Neuronal stem cell (in vitro differentiated cells): Measurements from ENCODE around the gene FMN2.
"Not testable (repeated sequence)": the region's sequence is repeated elsewhere in the genome, so short reads cannot be mapped to it uniquely, and the experiment has no call there.

Experiments used
- DNase-seq: peaks from one replicate; pipeline ENCODE4 v3.0.0-alpha.2; 2013; ENCODE audit warnings: low spot score
- H2AFZ ChIP-seq: one replicate; pipeline ENCODE4 v1.6.1; 2013; ENCODE audit warnings: mild to moderate bottlenecking, low read length, inconsistent platforms
- H2AK5ac ChIP-seq: 2 replicates; pipeline ENCODE4 v1.6.1; 2013; ENCODE audit warnings: low read depth, mild to moderate bottlenecking, inconsistent platforms, low read length, moderate library complexity, mixed read lengths
- H2BK120ac ChIP-seq: 2 replicates; pipeline ENCODE4 v1.6.1; 2013; ENCODE audit warnings: low read depth, mild to moderate bottlenecking, inconsistent platforms, low read length, moderate library complexity, mixed read lengths
- H2BK12ac ChIP-seq: one replicate; pipeline ENCODE4 v1.6.1; 2013; ENCODE audit warnings: low read length, inconsistent platforms
- H2BK15ac ChIP-seq: 2 replicates; pipeline ENCODE4 v1.6.1; 2013; ENCODE audit warnings: mild to moderate bottlenecking, low read length, inconsistent platforms, mixed read lengths
- H2BK5ac ChIP-seq: one replicate; pipeline ENCODE4 v1.6.1; 2013; ENCODE audit warnings: inconsistent platforms, mild to moderate bottlenecking, low read length, moderate library complexity
- H3K14ac ChIP-seq: one replicate; pipeline ENCODE4 v1.6.1; 2013; ENCODE audit warnings: low read length, inconsistent platforms
- H3K18ac ChIP-seq: 2 replicates; pipeline ENCODE4 v1.6.1; 2013; ENCODE audit warnings: low read length, inconsistent platforms
- H3K23ac ChIP-seq: 2 replicates; pipeline ENCODE4 v1.6.1; 2013; ENCODE audit warnings: low read depth, mild to moderate bottlenecking, mixed read lengths, low read length, inconsistent platforms; ENCODE audit not compliant: poor library complexity
- H3K27ac ChIP-seq: replicated peaks from 3 replicates; pipeline ENCODE4 v1.5.1; 2013; ENCODE audit warnings: low read length, inconsistent platforms
- H3K27me3 ChIP-seq, 3 experiments: 2 replicates each; pipeline ENCODE4 v1.6.1; 2013; ENCODE audit warnings: low read length in 3 of 3, mild to moderate bottlenecking in 2 of 3, inconsistent platforms in 1 of 3, low read depth in 1 of 3, mixed read lengths in 1 of 3, moderate library complexity in 1 of 3; ENCODE audit not compliant: control insufficient read depth in 3 of 3, insufficient read depth in 3 of 3
- H3K36me3 ChIP-seq, 2 donors: replicated peaks in 1 of 2; 2 replicates each; pipeline ENCODE4 v1.6.1; 2013; ENCODE audit warnings: low read length in 2 of 2; ENCODE audit not compliant: control insufficient read depth in 2 of 2, insufficient read depth in 2 of 2
- H3K4ac ChIP-seq: 2 replicates; pipeline ENCODE4 v1.6.1; 2013; ENCODE audit warnings: inconsistent platforms, mild to moderate bottlenecking, low read length, moderate library complexity
- H3K4me1 ChIP-seq, 2 donors: 1 replicate in 1 of 2; 2 replicates in 1 of 2; pipeline ENCODE4 v1.6.1; 2013; ENCODE audit warnings: low read length in 2 of 2, low read depth in 1 of 2; ENCODE audit not compliant: control insufficient read depth in 2 of 2, insufficient read depth in 1 of 2
- H3K4me2 ChIP-seq: one replicate; pipeline ENCODE4 v1.6.1; 2013; ENCODE audit warnings: mild to moderate bottlenecking, low read length, inconsistent platforms; ENCODE audit not compliant: insufficient read depth, poor library complexity, severe bottlenecking
- H3K4me3 ChIP-seq, 2 donors: 2 replicates each; pipeline ENCODE4 v1.5.1; 2013; ENCODE audit warnings: low read length in 2 of 2, mild to moderate bottlenecking in 2 of 2, inconsistent platforms in 1 of 2, moderate library complexity in 1 of 2
- H3K79me1 ChIP-seq: one replicate; pipeline ENCODE4 v1.6.1; 2013; ENCODE audit warnings: low read depth, mild to moderate bottlenecking, inconsistent platforms, low read length, moderate library complexity
- H3K9ac ChIP-seq: one replicate; pipeline ENCODE4 v1.6.1; 2013; ENCODE audit warnings: mild to moderate bottlenecking, low read depth, low read length, inconsistent platforms; ENCODE audit not compliant: poor library complexity
- H3K9me3 ChIP-seq, 2 donors: replicated peaks in 1 of 2; 2 replicates each; pipeline versions ENCODE3 to v1.6.1; 2013; ENCODE audit warnings: low read length in 2 of 2, mild to moderate bottlenecking in 2 of 2, inconsistent platforms in 1 of 2, low read depth in 1 of 2, mixed read lengths in 1 of 2, moderate library complexity in 1 of 2; ENCODE audit not compliant: control insufficient read depth in 2 of 2, insufficient read depth in 1 of 2
- H4K8ac ChIP-seq: one replicate; pipeline ENCODE4 v1.6.1; 2013; ENCODE audit warnings: low read depth, mild to moderate bottlenecking, inconsistent platforms, low read length, moderate library complexity
- H4K91ac ChIP-seq: one replicate; pipeline ENCODE4 v1.6.1; 2013; ENCODE audit warnings: low read length, low read depth, mild to moderate bottlenecking, inconsistent platforms; ENCODE audit not compliant: poor library complexity
- WGBS, 2 donors: extraction: QIAGEN DNeasy Blood & Tissue Kit; methylation state at CpG; one replicate each; pipeline ENCODE4 v1.1.7; 2013; ENCODE audit warnings: missing lambda C conversion rate in 2 of 2, mixed read lengths in 1 of 2; ENCODE audit not compliant: insufficient read length in 2 of 2, insufficient replicate concordance in 1 of 2; ENCODE audit errors: extremely low coverage in 2 of 2; 5-methylcytosine and 5-hydroxymethylcytosine counted together

Gene FMN2

GRCh38 chr1:240271081-240271480 is 179.4 kb downstream of the FMN2 start:
- DNase-seq = no peak
- Histone ChIP-seq H3K4me3 (no peak overlapping the region), H2BK120ac (no peak overlapping the region), H3K4me2 (no peak overlapping the region), H4K91ac (no peak overlapping the region), H3K27me3 (no peaks in the 10 kb centered on the region), H3K27ac (no peak overlapping the region), H3K18ac (no peak overlapping the region), H3K9me3 (peaks cover 0 to 13% of the 10 kb centered on the region in 2 donors), H3K23ac (no peak overlapping the region), H2AK5ac (no peak overlapping the region), H3K4me1 (no peaks in the 10 kb centered on the region), H3K14ac (no peak overlapping the region), H3K79me1 (no peaks in the 10 kb centered on the region), H2AFZ (no peak overlapping the region), H2BK12ac (no peak overlapping the region), H3K9ac (no peak overlapping the region), H2BK15ac (no peak overlapping the region), H2BK5ac (no peak overlapping the region), H4K8ac (no peak overlapping the region), H3K4ac (no peak overlapping the region), H3K36me3 (peaks cover 0 to 3% of the 10 kb centered on the region in 2 donors)
- no CpG with 5 or more reads among the region's 2 CpGs for WGBS, 2 donors

GRCh38 chr1:240274569-240274968 is 182.9 kb downstream of the FMN2 start:
- WGBS, 2 donors = no CpG with 5 or more reads among the region's 5 CpGs
- no peaks in the 10 kb centered on the region for H3K36me3 ChIP-seq
- no peak overlapping the region for H3K4ac ChIP-seq
- H4K91ac ChIP-seq = no peak overlapping the region
- H3K79me1 ChIP-seq = no peaks in the 10 kb centered on the region
- H3K4me2 ChIP-seq = no peak overlapping the region
- no peak overlapping the region for H3K14ac ChIP-seq
- no peak overlapping the region for H3K27ac ChIP-seq
- H3K18ac ChIP-seq = no peak overlapping the region
- H2BK15ac ChIP-seq = no peak overlapping the region
- H3K23ac ChIP-seq = no peak overlapping the region
- no peak overlapping the region for H2BK5ac ChIP-seq
- no peaks in the 10 kb centered on the region for H3K27me3 ChIP-seq
- no peak overlapping the region for H2BK120ac ChIP-seq
- DNase-seq = no peak
- H2BK12ac ChIP-seq = no peak overlapping the region
- no peak overlapping the region for H3K9ac ChIP-seq
- H2AFZ ChIP-seq = no peak overlapping the region
- H4K8ac ChIP-seq = no peak overlapping the region
- H2AK5ac ChIP-seq = no peak overlapping the region
- H3K4me3 ChIP-seq = no peak overlapping the region
- peaks cover 0 to 5% of the 10 kb centered on the region in 2 donors for H3K9me3 ChIP-seq
- H3K4me1 ChIP-seq = no peaks in the 10 kb centered on the region

GRCh38 chr1:240275219-240275618 is 183.5 kb downstream of the FMN2 start:
- H4K8ac ChIP-seq, H3K4ac ChIP-seq, H4K91ac ChIP-seq, H3K36me3 ChIP-seq, H3K4me2 ChIP-seq, H2BK120ac ChIP-seq, H2AFZ ChIP-seq, H3K79me1 ChIP-seq, H3K18ac ChIP-seq, H2AK5ac ChIP-seq, H3K4me3 ChIP-seq, DNase-seq, H3K9me3 ChIP-seq, H2BK12ac ChIP-seq, H3K23ac ChIP-seq, H3K27ac ChIP-seq, H3K14ac ChIP-seq, H3K27me3 ChIP-seq, H2BK15ac ChIP-seq, H2BK5ac ChIP-seq, H3K4me1 ChIP-seq, H3K9ac ChIP-seq: not testable (repeated sequence)

- no peak overlapping the region for H2BK15ac ChIP-seq
- no peak overlapping the region for H3K4me3 ChIP-seq
- no peak overlapping the region for H3K27ac ChIP-seq
- H2AK5ac ChIP-seq = no peak overlapping the region
- no peaks in the 10 kb centered on the region for H3K4me1 ChIP-seq
- H3K23ac ChIP-seq = no peak overlapping the region
- H3K9me3 ChIP-seq = no peaks in the 10 kb centered on the region
- no peak overlapping the region for H2BK12ac ChIP-seq
- H3K79me1 ChIP-seq = no peaks in the 10 kb centered on the region
- H3K18ac ChIP-seq = no peak overlapping the region
- H2BK120ac ChIP-seq = no peak overlapping the region
- no peaks in the 10 kb centered on the region for H3K27me3 ChIP-seq
- H3K14ac ChIP-seq = no peak overlapping the region
- no CpG with 5 or more reads among the region's 6 CpGs for WGBS, 2 donors
- no peak overlapping the region for H3K9ac ChIP-seq
- H3K36me3 ChIP-seq = no peaks in the 10 kb centered on the region
- H4K91ac ChIP-seq = no peak overlapping the region
- H2AFZ ChIP-seq = no peak overlapping the region
- H3K4ac ChIP-seq = no peak overlapping the region
- H2BK5ac ChIP-seq = no peak overlapping the region
- no peak overlapping the region for H4K8ac ChIP-seq
- no peak for DNase-seq
- no peak overlapping the region for H3K4me2 ChIP-seq
These were observed 186.4 kb downstream of the FMN2 start for GRCh38 chr1:240278082-240278481.
